GM12878 (cell line): ENCODE measurements around the gene OLFM1. TPM values are rescaled to one million over a fixed set of nuclear protein-coding genes. Genes with fewer than 3 reads are reported as not detected.

Source experiments
- ATAC-seq: fragments of 200-7000 bp; cut with Tn5 transposase; 3 replicates; pipeline ENCODE4 v1.9.1; 2020; ENCODE audit warnings: mild to moderate bottlenecking, moderate library complexity
- BruUV-seq: library from RNA; stranded (reverse); fragments of 400-500 nt; replicated peaks from 2 replicates; lab custom pipeline; 2021; lab: Mats Ljungman, UMichigan
- CTCF ChIA-PET: fragments of 300-600 bp; sonication (Branson Sonifier 250); formaldehyde crosslinking; extraction: SDS; loops from one replicate; lab custom pipeline; 2021; ENCODE audit warnings: inconsistent platforms; lab: Yijun Ruan, JAX
- POLR2A ChIA-PET: fragments of 350-600 bp; formaldehyde crosslinking; extraction: SDS; loops from one replicate; lab custom pipeline; 2021; ENCODE audit warnings: inconsistent platforms; lab: Charles Lee
- RAD21 ChIA-PET: fragments of 300-600 bp; sonication (Branson Sonifier 250); formaldehyde crosslinking; loops from one replicate; lab custom pipeline; 2023; ENCODE audit warnings: antibody characterized with exemption; ENCODE audit not compliant: unreplicated experiment; lab: Charles Lee
- SMC1A ChIA-PET: fragments of 300-600 bp; sonication (Branson Sonifier 250); formaldehyde crosslinking; loops from one replicate; lab custom pipeline; 2023; ENCODE audit not compliant: unreplicated experiment, uncharacterized antibody; lab: Charles Lee
- DNase-seq: peaks from one replicate; pipeline ENCODE4 v3.0.0-alpha.2; 2011; ENCODE audit warnings: low read depth, low spot score
- FAIRE-seq: peaks from 3 replicates; lab custom pipeline; 2011; peaks lifted over from hg19 to GRCh38; lab: Jason Lieb, UNC
- H2AFZ ChIP-seq: 2 replicates; pipeline ENCODE4 v1.6.0; 2011; ENCODE audit warnings: low read depth, low read length, control low read depth; ENCODE audit not compliant: control insufficient read depth
- H3K27ac ChIP-seq: 2 replicates; pipeline ENCODE4 v1.5.1; 2011; ENCODE audit warnings: control low read depth; ENCODE audit not compliant: control insufficient read depth, insufficient read depth
- H3K27me3 ChIP-seq, 2 experiments: replicated peaks in 1 of 2; 2 replicates each; pipeline versions ENCODE4 v1.6.0 to v1.6.1; 2011; ENCODE audit warnings: low read length in 1 of 2; ENCODE audit not compliant: control insufficient read depth in 2 of 2, insufficient read depth in 2 of 2
- H3K36me3 ChIP-seq, 2 experiments: 2 replicates each; pipeline ENCODE4 v1.5.1; 2011; ENCODE audit warnings: low read length in 1 of 2; ENCODE audit not compliant: control insufficient read depth in 2 of 2, insufficient read depth in 2 of 2
- H3K4me1 ChIP-seq: 2 replicates; pipeline ENCODE4 v1.6.1; 2011; ENCODE audit warnings: mild to moderate bottlenecking, low read length, moderate library complexity, mixed read lengths; ENCODE audit not compliant: control insufficient read depth, insufficient read depth
- H3K4me2 ChIP-seq: 2 replicates; pipeline ENCODE4 v1.6.0; 2011; ENCODE audit warnings: control low read depth; ENCODE audit not compliant: control insufficient read depth, insufficient read depth
- H3K4me3 ChIP-seq: fragments of 200-600 bp; sonication (generic); 2 replicates; pipeline ENCODE4 v1.5.1; 2016
- H3K79me2 ChIP-seq: 2 replicates; pipeline ENCODE4 v1.6.0; 2011; ENCODE audit warnings: low read length; ENCODE audit not compliant: control insufficient read depth, insufficient read depth
- H3K9ac ChIP-seq: 2 replicates; pipeline ENCODE4 v1.8.0; 2011; ENCODE audit warnings: low read length, control low read depth, mixed read lengths; ENCODE audit not compliant: control insufficient read depth, insufficient read depth
- H3K9me3 ChIP-seq: replicated peaks from 3 replicates; pipeline ENCODE4 v1.5.1; 2011; ENCODE audit warnings: mild to moderate bottlenecking, low read length; ENCODE audit not compliant: control insufficient read depth, insufficient read depth
- H4K20me1 ChIP-seq: 2 replicates; pipeline ENCODE4 v1.6.0; 2011; ENCODE audit not compliant: control insufficient read depth, insufficient read depth
- BACH1 ChIP-seq: fragments of 450-650 bp; IDR thresholded peaks from 2 replicates; pipeline ENCODE4 v1.6.1; 2017; ENCODE audit warnings: mild to moderate bottlenecking, borderline replicate concordance
- CBFB ChIP-seq: IDR thresholded peaks from 2 replicates; pipeline ENCODE4 v1.6.1; 2016; ENCODE audit warnings: antibody characterized with exemption, low read depth
- FOXK2 ChIP-seq: fragments of 450-650 bp; IDR thresholded peaks from 2 replicates; pipeline ENCODE4 v1.6.1; 2017; ENCODE audit warnings: mild to moderate bottlenecking, moderate library complexity
- GABPA ChIP-seq: IDR thresholded peaks from 2 replicates; pipeline ENCODE4 v1.6.1; 2014; ENCODE audit warnings: antibody characterized with exemption, low read depth, mild to moderate bottlenecking, inconsistent platforms
- MTA2 ChIP-seq: fragments of 450-650 bp; IDR thresholded peaks from 2 replicates; pipeline ENCODE4 v1.6.1; 2016; ENCODE audit warnings: low read depth, mild to moderate bottlenecking, moderate library complexity
- NBN ChIP-seq: fragments of 450-650 bp; IDR thresholded peaks from 2 replicates; pipeline ENCODE4 v1.6.1; 2016
- POLR2AphosphoS5 ChIP-seq: IDR thresholded peaks from 2 replicates; pipeline ENCODE4 v1.6.1; 2011; ENCODE audit warnings: mild to moderate bottlenecking, low read length, inconsistent platforms
- SP1 ChIP-seq: IDR thresholded peaks from one replicate; pipeline ENCODE4 v1.6.1; 2011; ENCODE audit warnings: low read depth, low read length
- SREBF2 ChIP-seq: IDR thresholded peaks from 2 replicates; pipeline ENCODE4 v1.6.1; 2012; ENCODE audit warnings: mild to moderate bottlenecking, low read length
- TCF12 ChIP-seq: IDR thresholded peaks from 2 replicates; pipeline ENCODE4 v1.6.1; 2011; ENCODE audit warnings: low read depth, mild to moderate bottlenecking, low read length
- WGBS: methylation state at CpG from one replicate; pipeline ENCODE4 v1.1.6; 2016; ENCODE audit warnings: low lambda C conversion rate; ENCODE audit not compliant: insufficient replicate concordance, insufficient coverage; ENCODE audit errors: missing lambda C conversion rate; 5-methylcytosine and 5-hydroxymethylcytosine counted together
- in situ Hi-C: fragments of 300-500 bp; cut with MboI; formaldehyde crosslinking; loops from 9 replicates; pipeline ENCODE4 v1.14.3; 2018; ENCODE audit warnings: mixed read lengths
- intact Hi-C: fragments of 100-400 bp; cut with micrococcal nuclease; formaldehyde crosslinking; loops from one replicate; pipeline ENCODE4 v1.14.2; 2022; ENCODE audit not compliant: unreplicated experiment
- polyA plus RNA-seq, 11 experiments: library from polyadenylated mRNA; depleted of rRNA in 4 of 11; unstranded in 6 of 11; stranded (reverse) in 5 of 11; fragments of >200 nt; fragmentation: Nextera tagmentation in 4 of 11; fragmentation: Illumina TruSeq in 1 of 11; extraction: Ambion mirVana in 4 of 11; extraction: Trizol in 1 of 11; gene quantifications; 1 replicate in 1 of 11; 2 replicates in 10 of 11; pipeline versions ENCODE4 v1.2.1 to v1.2.3, GENCODE V29; 2011 to 2016; ENCODE audit warnings: inconsistent platforms in 2 of 11, missing spikeins in 2 of 11, low read depth in 1 of 11
- total RNA-seq, 4 experiments: library from RNA; depleted of rRNA in 3 of 4; stranded (reverse); fragments of >200 nt in 3 of 4; fragmentation: Illumina TruSeq in 1 of 4; extraction: Trizol in 1 of 4; gene quantifications; 2 replicates each; pipeline versions ENCODE4 v1.2.1 to v1.2.3, GENCODE V29; 2013 to 2021
- TF ChIP-seq, protein P1 (sequence below): fragments of 450-650 bp; IDR thresholded peaks from 2 replicates; pipeline ENCODE4 v1.6.1; 2017; ENCODE audit warnings: borderline replicate concordance
- TF ChIP-seq, protein P2 (sequence below): IDR thresholded peaks from 2 replicates; pipeline ENCODE4 v1.6.1; 2012; ENCODE audit warnings: low read depth, low read length, improper control_type of control experiment
- TF ChIP-seq, protein P3 (sequence below): fragments of 450-650 bp; IDR thresholded peaks from 2 replicates; pipeline ENCODE4 v1.6.1; 2017; ENCODE audit warnings: mild to moderate bottlenecking
- TF ChIP-seq, protein P4 (sequence below): fragments of 450-650 bp; IDR thresholded peaks from 2 replicates; pipeline ENCODE4 v1.6.1; 2016; ENCODE audit warnings: mild to moderate bottlenecking
- TF ChIP-seq, protein P5 (sequence below): fragments of 450-650 bp; formaldehyde crosslinking; IDR thresholded peaks from 2 replicates; pipeline ENCODE4 v1.4.0; 2020; ENCODE audit warnings: mild to moderate bottlenecking, moderate library complexity

OLFM1 gene
- total and polyA plus RNA-seq, 10 of the 15 experiments (the other 5 are each of a cell fraction or from before 2014, with no cell fraction given), result not detected

DNA sequence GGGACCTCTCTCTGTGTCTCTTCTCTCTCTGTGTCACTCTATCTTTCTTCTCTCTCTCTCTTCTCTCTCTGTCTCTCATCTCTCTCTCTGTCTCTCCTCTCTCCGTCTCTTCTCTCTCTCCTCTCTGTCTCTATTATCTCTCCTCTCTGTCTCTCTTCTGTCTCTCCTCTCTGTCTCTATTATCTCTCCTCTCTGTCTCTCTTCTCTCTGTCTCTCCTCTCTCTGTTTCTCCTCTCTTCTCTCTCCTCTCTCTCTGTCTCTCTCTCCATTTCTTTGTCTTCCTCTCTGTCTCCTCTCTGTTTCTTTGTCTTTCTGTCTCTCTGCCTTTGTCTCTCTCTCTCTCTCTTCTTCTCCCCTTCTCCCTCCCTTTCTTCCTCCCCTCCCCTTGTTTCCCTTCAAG lies 3.2 kb upstream of the OLFM1 start:
- ATAC-seq (no peak), DNase-seq (no peak), FAIRE-seq (no peak)
- Histone ChIP-seq H3K36me3 (no peaks in the 10 kb centered on the region), H3K4me2 (no peak overlapping the region), H4K20me1 (no peaks in the 10 kb centered on the region; the same call in 1 of the 2 replicates), H3K9ac (no peak overlapping the region), H3K4me3 (no peak overlapping the region), H3K27ac (no peak overlapping the region), H3K9me3 (no peaks in the 10 kb centered on the region), H3K79me2 (no peaks in the 10 kb centered on the region), H2AFZ (no peak overlapping the region), H3K4me1 (no peaks in the 10 kb centered on the region), H3K27me3 (peaks cover 0 to 3% of the 10 kb centered on the region in 2 experiments; a peak in 3 of 4 replicates)
- ChIA-PET RAD21 (no interaction called here), POLR2A (no interaction called here), CTCF (no interaction called here), SMC1A (no interaction called here)
- WGBS, result 0% methylated on average over 1 of the region's 1 CpG
- intact Hi-C loops, result no loop called here
- no TSS peak for BruUV-seq
- TF ChIP-seq NBN (no peak), SREBF2 (no peak), GABPA (no peak), BACH1 (no peak), FOXK2 (no peak), POLR2AphosphoS5 (no peak), SP1 (no peak), CBFB (no peak), MTA2 (no peak), TCF12 (no peak)
- TF ChIP-seq, protein P1, sequence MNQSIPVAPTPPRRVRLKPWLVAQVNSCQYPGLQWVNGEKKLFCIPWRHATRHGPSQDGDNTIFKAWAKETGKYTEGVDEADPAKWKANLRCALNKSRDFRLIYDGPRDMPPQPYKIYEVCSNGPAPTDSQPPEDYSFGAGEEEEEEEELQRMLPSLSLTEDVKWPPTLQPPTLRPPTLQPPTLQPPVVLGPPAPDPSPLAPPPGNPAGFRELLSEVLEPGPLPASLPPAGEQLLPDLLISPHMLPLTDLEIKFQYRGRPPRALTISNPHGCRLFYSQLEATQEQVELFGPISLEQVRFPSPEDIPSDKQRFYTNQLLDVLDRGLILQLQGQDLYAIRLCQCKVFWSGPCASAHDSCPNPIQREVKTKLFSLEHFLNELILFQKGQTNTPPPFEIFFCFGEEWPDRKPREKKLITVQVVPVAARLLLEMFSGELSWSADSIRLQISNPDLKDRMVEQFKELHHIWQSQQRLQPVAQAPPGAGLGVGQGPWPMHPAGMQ, result no peak
- TF ChIP-seq, protein P2, sequence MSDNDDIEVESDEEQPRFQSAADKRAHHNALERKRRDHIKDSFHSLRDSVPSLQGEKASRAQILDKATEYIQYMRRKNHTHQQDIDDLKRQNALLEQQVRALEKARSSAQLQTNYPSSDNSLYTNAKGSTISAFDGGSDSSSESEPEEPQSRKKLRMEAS, result no peak
- TF ChIP-seq, protein P3, sequence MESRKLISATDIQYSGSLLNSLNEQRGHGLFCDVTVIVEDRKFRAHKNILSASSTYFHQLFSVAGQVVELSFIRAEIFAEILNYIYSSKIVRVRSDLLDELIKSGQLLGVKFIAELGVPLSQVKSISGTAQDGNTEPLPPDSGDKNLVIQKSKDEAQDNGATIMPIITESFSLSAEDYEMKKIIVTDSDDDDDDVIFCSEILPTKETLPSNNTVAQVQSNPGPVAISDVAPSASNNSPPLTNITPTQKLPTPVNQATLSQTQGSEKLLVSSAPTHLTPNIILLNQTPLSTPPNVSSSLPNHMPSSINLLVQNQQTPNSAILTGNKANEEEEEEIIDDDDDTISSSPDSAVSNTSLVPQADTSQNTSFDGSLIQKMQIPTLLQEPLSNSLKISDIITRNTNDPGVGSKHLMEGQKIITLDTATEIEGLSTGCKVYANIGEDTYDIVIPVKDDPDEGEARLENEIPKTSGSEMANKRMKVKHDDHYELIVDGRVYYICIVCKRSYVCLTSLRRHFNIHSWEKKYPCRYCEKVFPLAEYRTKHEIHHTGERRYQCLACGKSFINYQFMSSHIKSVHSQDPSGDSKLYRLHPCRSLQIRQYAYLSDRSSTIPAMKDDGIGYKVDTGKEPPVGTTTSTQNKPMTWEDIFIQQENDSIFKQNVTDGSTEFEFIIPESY, result no peak
- TF ChIP-seq, protein P4, sequence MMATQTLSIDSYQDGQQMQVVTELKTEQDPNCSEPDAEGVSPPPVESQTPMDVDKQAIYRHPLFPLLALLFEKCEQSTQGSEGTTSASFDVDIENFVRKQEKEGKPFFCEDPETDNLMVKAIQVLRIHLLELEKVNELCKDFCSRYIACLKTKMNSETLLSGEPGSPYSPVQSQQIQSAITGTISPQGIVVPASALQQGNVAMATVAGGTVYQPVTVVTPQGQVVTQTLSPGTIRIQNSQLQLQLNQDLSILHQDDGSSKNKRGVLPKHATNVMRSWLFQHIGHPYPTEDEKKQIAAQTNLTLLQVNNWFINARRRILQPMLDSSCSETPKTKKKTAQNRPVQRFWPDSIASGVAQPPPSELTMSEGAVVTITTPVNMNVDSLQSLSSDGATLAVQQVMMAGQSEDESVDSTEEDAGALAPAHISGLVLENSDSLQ, result no peak
- TF ChIP-seq, protein P5, sequence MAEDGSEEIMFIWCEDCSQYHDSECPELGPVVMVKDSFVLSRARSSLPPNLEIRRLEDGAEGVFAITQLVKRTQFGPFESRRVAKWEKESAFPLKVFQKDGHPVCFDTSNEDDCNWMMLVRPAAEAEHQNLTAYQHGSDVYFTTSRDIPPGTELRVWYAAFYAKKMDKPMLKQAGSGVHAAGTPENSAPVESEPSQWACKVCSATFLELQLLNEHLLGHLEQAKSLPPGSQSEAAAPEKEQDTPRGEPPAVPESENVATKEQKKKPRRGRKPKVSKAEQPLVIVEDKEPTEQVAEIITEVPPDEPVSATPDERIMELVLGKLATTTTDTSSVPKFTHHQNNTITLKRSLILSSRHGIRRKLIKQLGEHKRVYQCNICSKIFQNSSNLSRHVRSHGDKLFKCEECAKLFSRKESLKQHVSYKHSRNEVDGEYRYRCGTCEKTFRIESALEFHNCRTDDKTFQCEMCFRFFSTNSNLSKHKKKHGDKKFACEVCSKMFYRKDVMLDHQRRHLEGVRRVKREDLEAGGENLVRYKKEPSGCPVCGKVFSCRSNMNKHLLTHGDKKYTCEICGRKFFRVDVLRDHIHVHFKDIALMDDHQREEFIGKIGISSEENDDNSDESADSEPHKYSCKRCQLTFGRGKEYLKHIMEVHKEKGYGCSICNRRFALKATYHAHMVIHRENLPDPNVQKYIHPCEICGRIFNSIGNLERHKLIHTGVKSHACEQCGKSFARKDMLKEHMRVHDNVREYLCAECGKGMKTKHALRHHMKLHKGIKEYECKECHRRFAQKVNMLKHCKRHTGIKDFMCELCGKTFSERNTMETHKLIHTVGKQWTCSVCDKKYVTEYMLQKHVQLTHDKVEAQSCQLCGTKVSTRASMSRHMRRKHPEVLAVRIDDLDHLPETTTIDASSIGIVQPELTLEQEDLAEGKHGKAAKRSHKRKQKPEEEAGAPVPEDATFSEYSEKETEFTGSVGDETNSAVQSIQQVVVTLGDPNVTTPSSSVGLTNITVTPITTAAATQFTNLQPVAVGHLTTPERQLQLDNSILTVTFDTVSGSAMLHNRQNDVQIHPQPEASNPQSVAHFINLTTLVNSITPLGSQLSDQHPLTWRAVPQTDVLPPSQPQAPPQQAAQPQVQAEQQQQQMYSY (CRISPR knock-in tag), result no peak
- in situ Hi-C loops, result no loop called here
